GM12878 (cell line): ENCODE measurements around the gene CKS1B. TPM values are rescaled to one million over a fixed set of nuclear protein-coding genes. Genes with fewer than 3 reads are reported as not detected.

Experiments
- ATAC-seq: fragments of 200-7000 bp; cut with Tn5 transposase; 3 replicates; pipeline ENCODE4 v1.9.1; 2020; ENCODE audit warnings: mild to moderate bottlenecking, moderate library complexity
- BruUV-seq: library from RNA; stranded (reverse); fragments of 400-500 nt; replicated peaks from 2 replicates; lab custom pipeline; 2021; lab: Mats Ljungman, UMichigan
- CTCF ChIA-PET: fragments of 300-600 bp; sonication (Branson Sonifier 250); formaldehyde crosslinking; extraction: SDS; loops from one replicate; lab custom pipeline; 2021; ENCODE audit warnings: inconsistent platforms; lab: Yijun Ruan, JAX
- POLR2A ChIA-PET: fragments of 350-600 bp; formaldehyde crosslinking; extraction: SDS; loops from one replicate; lab custom pipeline; 2021; ENCODE audit warnings: inconsistent platforms; lab: Charles Lee
- RAD21 ChIA-PET: fragments of 300-600 bp; sonication (Branson Sonifier 250); formaldehyde crosslinking; loops from one replicate; lab custom pipeline; 2023; ENCODE audit warnings: antibody characterized with exemption; ENCODE audit not compliant: unreplicated experiment; lab: Charles Lee
- SMC1A ChIA-PET: fragments of 300-600 bp; sonication (Branson Sonifier 250); formaldehyde crosslinking; loops from one replicate; lab custom pipeline; 2023; ENCODE audit not compliant: unreplicated experiment, uncharacterized antibody; lab: Charles Lee
- DNase-seq: peaks from one replicate; pipeline ENCODE4 v3.0.0-alpha.2; 2011; ENCODE audit warnings: low read depth, low spot score
- FAIRE-seq: peaks from 3 replicates; lab custom pipeline; 2011; peaks lifted over from hg19 to GRCh38; lab: Jason Lieb, UNC
- H2AFZ ChIP-seq: 2 replicates; pipeline ENCODE4 v1.6.0; 2011; ENCODE audit warnings: low read depth, low read length, control low read depth; ENCODE audit not compliant: control insufficient read depth
- H3K27ac ChIP-seq: 2 replicates; pipeline ENCODE4 v1.5.1; 2011; ENCODE audit warnings: control low read depth; ENCODE audit not compliant: control insufficient read depth, insufficient read depth
- H3K27me3 ChIP-seq, 2 experiments: replicated peaks in 1 of 2; 2 replicates each; pipeline versions ENCODE4 v1.6.0 to v1.6.1; 2011; ENCODE audit warnings: low read length in 1 of 2; ENCODE audit not compliant: control insufficient read depth in 2 of 2, insufficient read depth in 2 of 2
- H3K36me3 ChIP-seq, 2 experiments: 2 replicates each; pipeline ENCODE4 v1.5.1; 2011; ENCODE audit warnings: low read length in 1 of 2; ENCODE audit not compliant: control insufficient read depth in 2 of 2, insufficient read depth in 2 of 2
- H3K4me1 ChIP-seq: 2 replicates; pipeline ENCODE4 v1.6.1; 2011; ENCODE audit warnings: mild to moderate bottlenecking, low read length, moderate library complexity, mixed read lengths; ENCODE audit not compliant: control insufficient read depth, insufficient read depth
- H3K4me2 ChIP-seq: 2 replicates; pipeline ENCODE4 v1.6.0; 2011; ENCODE audit warnings: control low read depth; ENCODE audit not compliant: control insufficient read depth, insufficient read depth
- H3K4me3 ChIP-seq: fragments of 200-600 bp; sonication (generic); 2 replicates; pipeline ENCODE4 v1.5.1; 2016
- H3K79me2 ChIP-seq: 2 replicates; pipeline ENCODE4 v1.6.0; 2011; ENCODE audit warnings: low read length; ENCODE audit not compliant: control insufficient read depth, insufficient read depth
- H3K9ac ChIP-seq: 2 replicates; pipeline ENCODE4 v1.8.0; 2011; ENCODE audit warnings: low read length, control low read depth, mixed read lengths; ENCODE audit not compliant: control insufficient read depth, insufficient read depth
- H3K9me3 ChIP-seq: replicated peaks from 3 replicates; pipeline ENCODE4 v1.5.1; 2011; ENCODE audit warnings: mild to moderate bottlenecking, low read length; ENCODE audit not compliant: control insufficient read depth, insufficient read depth
- H4K20me1 ChIP-seq: 2 replicates; pipeline ENCODE4 v1.6.0; 2011; ENCODE audit not compliant: control insufficient read depth, insufficient read depth
- CEBPZ ChIP-seq: fragments of 150-350 bp; IDR thresholded peaks from 2 replicates; pipeline ENCODE4 v1.6.1; 2016; ENCODE audit warnings: low read depth, low read length
- CHD2 ChIP-seq: IDR thresholded peaks from 2 replicates; pipeline ENCODE4 v1.6.1; 2011; ENCODE audit warnings: low read depth, low read length, improper control_type of control experiment, borderline replicate concordance
- JUND ChIP-seq: IDR thresholded peaks from 2 replicates; pipeline ENCODE4 v1.6.1; 2012; ENCODE audit warnings: low read depth, mild to moderate bottlenecking, low read length, improper control_type of control experiment, moderate library complexity
- LARP7 ChIP-seq: fragments of 450-650 bp; IDR thresholded peaks from 2 replicates; pipeline ENCODE4 v1.6.1; 2017; ENCODE audit warnings: mild to moderate bottlenecking
- NR2F1 ChIP-seq: fragments of 450-650 bp; conservative IDR thresholded peaks from 2 replicates; pipeline ENCODE4 v1.6.1; 2017; ENCODE audit warnings: mild to moderate bottlenecking
- POLR2AphosphoS2 ChIP-seq: IDR thresholded peaks from 2 replicates; pipeline ENCODE4 v1.6.1; 2011; ENCODE audit warnings: low read depth, mild to moderate bottlenecking, low read length, improper control_type of control experiment, moderate library complexity
- SMAD5 ChIP-seq: IDR thresholded peaks from 2 replicates; pipeline ENCODE4 v1.6.1; 2016; ENCODE audit warnings: antibody characterized with exemption, low read depth
- SMARCA5 ChIP-seq: fragments of 450-650 bp; IDR thresholded peaks from 2 replicates; pipeline ENCODE4 v1.6.1; 2017; ENCODE audit warnings: mild to moderate bottlenecking
- STAT1 ChIP-seq: fragments of 450-650 bp; conservative IDR thresholded peaks from 2 replicates; pipeline ENCODE4 v1.6.1; 2014; ENCODE audit warnings: antibody characterized with exemption, mild to moderate bottlenecking
- SUPT20H ChIP-seq: IDR thresholded peaks from 2 replicates; pipeline ENCODE4 v1.6.1; 2011; ENCODE audit warnings: low read depth, mild to moderate bottlenecking, low read length, moderate library complexity, borderline replicate concordance; ENCODE audit not compliant: control insufficient read depth
- TARDBP ChIP-seq: IDR thresholded peaks from 2 replicates; pipeline ENCODE4 v1.6.1; 2016; ENCODE audit warnings: borderline replicate concordance
- TCF12 ChIP-seq: IDR thresholded peaks from 2 replicates; pipeline ENCODE4 v1.6.1; 2011; ENCODE audit warnings: low read depth, mild to moderate bottlenecking, low read length
- WGBS: methylation state at CpG from one replicate; pipeline ENCODE4 v1.1.6; 2016; ENCODE audit warnings: low lambda C conversion rate; ENCODE audit not compliant: insufficient replicate concordance, insufficient coverage; ENCODE audit errors: missing lambda C conversion rate; 5-methylcytosine and 5-hydroxymethylcytosine counted together
- in situ Hi-C: fragments of 300-500 bp; cut with MboI; formaldehyde crosslinking; loops from 9 replicates; pipeline ENCODE4 v1.14.3; 2018; ENCODE audit warnings: mixed read lengths
- intact Hi-C: fragments of 100-400 bp; cut with micrococcal nuclease; formaldehyde crosslinking; loops from one replicate; pipeline ENCODE4 v1.14.2; 2022; ENCODE audit not compliant: unreplicated experiment
- polyA plus RNA-seq, 11 experiments: library from polyadenylated mRNA; depleted of rRNA in 4 of 11; unstranded in 6 of 11; stranded (reverse) in 5 of 11; fragments of >200 nt; fragmentation: Nextera tagmentation in 4 of 11; fragmentation: Illumina TruSeq in 1 of 11; extraction: Ambion mirVana in 4 of 11; extraction: Trizol in 1 of 11; gene quantifications; 1 replicate in 1 of 11; 2 replicates in 10 of 11; pipeline versions ENCODE4 v1.2.1 to v1.2.3, GENCODE V29; 2011 to 2016; ENCODE audit warnings: inconsistent platforms in 2 of 11, missing spikeins in 2 of 11, low read depth in 1 of 11
- total RNA-seq, 4 experiments: library from RNA; depleted of rRNA in 3 of 4; stranded (reverse); fragments of >200 nt in 3 of 4; fragmentation: Illumina TruSeq in 1 of 4; extraction: Trizol in 1 of 4; gene quantifications; 2 replicates each; pipeline versions ENCODE4 v1.2.1 to v1.2.3, GENCODE V29; 2013 to 2021
- TF ChIP-seq, protein P1 (sequence below): fragments of 450-650 bp; IDR thresholded peaks from 2 replicates; pipeline ENCODE4 v1.6.1; 2016; ENCODE audit warnings: mild to moderate bottlenecking

Gene CKS1B
- total and polyA plus RNA-seq, 10 of the 15 experiments (the other 5 are each of a cell fraction or from before 2014, with no cell fraction given): 125 to 608 (median 364) TPM

DNA sequence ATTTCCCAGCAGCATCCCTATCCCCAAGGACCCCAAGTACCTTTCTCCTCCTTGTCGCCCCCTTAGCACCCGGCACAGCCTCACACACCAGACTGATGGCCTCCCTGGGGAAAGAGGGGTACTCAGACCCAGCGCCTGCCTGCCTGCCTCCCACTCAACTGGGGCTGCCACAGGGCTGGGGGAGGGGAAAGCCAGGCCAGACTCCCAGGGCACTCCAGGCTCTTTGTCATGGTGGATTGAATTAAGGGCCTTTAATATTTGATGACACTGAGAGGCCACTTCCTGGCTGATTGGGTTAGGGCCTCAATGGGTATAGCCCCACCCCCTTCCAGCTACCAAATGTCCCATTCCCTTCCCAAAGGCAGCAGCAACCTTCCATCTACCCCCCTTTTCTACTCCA is 5.8 kb upstream of the CKS1B start (continued):
- TF ChIP-seq TARDBP: no peak
- no peak for TF ChIP-seq JUND

DNA sequence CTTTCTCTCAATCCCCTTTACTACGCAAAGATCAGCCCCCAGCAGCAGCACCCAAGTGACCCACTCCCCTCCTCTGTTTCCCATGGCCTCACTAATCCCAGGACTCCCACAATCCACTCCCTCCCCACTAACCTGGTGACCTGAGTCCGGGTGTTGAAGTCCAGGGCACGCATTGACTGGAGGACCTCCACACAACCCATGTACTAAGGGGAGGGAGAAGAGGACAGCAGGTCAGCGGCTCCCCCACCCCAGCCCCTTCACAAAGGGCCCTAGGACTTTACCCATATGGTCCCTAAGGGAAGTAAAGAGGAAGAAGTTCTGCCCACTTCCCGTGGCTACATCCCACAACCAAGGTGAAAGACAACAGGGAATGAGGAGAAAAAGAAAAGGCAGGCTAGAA is 5.2 kb upstream of the CKS1B start:
- peaks cover 22% of the 10 kb centered on the region for H3K4me1 ChIP-seq
- BruUV-seq: no TSS peak
- H4K20me1 ChIP-seq: no peaks in the 10 kb centered on the region
- H3K4me3 ChIP-seq: no peak overlapping the region
- no peak for DNase-seq
- no peak overlapping the region for H3K27ac ChIP-seq
- H3K4me2 ChIP-seq: no peak overlapping the region; the same call in 1 of the 2 replicates
- no peak overlapping the region for H2AFZ ChIP-seq
- POLR2A ChIA-PET: interaction anchor here (9.8 kb wide), 1 partner anchor 12 kb away, joined by 140 read pairs; the partner anchor contains the start of genes PBXIP1 and PYGO2
- no peak overlapping the region for H3K9ac ChIP-seq
- CTCF ChIA-PET: interaction anchor here (20.6 kb wide), 1 partner anchor 28 kb away, joined by 226 read pairs; the partner anchor contains the start of genes LENEP and ZBTB7B
- H3K9me3 ChIP-seq: no peaks in the 10 kb centered on the region
- TF ChIP-seq CEBPZ: no peak
- TF ChIP-seq CHD2: no peak
- TF ChIP-seq SUPT20H: no peak
- no peak for TF ChIP-seq LARP7
- TF ChIP-seq, protein P1, sequence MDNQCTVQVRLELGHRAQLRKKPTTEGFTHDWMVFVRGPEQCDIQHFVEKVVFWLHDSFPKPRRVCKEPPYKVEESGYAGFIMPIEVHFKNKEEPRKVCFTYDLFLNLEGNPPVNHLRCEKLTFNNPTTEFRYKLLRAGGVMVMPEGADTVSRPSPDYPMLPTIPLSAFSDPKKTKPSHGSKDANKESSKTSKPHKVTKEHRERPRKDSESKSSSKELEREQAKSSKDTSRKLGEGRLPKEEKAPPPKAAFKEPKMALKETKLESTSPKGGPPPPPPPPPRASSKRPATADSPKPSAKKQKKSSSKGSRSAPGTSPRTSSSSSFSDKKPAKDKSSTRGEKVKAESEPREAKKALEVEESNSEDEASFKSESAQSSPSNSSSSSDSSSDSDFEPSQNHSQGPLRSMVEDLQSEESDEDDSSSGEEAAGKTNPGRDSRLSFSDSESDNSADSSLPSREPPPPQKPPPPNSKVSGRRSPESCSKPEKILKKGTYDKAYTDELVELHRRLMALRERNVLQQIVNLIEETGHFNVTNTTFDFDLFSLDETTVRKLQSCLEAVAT: no peak
- no peak for TF ChIP-seq POLR2AphosphoS2
- no peak for TF ChIP-seq NR2F1
- TF ChIP-seq SMARCA5: no peak
- no peak for TF ChIP-seq TCF12
- TF ChIP-seq SMAD5: no peak
- no peak for TF ChIP-seq STAT1
- FAIRE-seq: no peak
- ATAC-seq: no peak
- SMC1A ChIA-PET: interaction anchor here (2.5 to 3.2 kb wide), 2 partner anchors 8 to 14 kb away, joined by 14 to 21 read pairs; partner anchors contain the start of genes PBXIP1 and PYGO2
- intact Hi-C loops: no loop called here
- H3K79me2 ChIP-seq: peaks cover 41% of the 10 kb centered on the region
- H3K36me3 ChIP-seq: peaks cover 10 to 12% of the 10 kb centered on the region in 2 experiments; a peak in 3 of 4 replicates
- RAD21 ChIA-PET: interaction anchor here (0.9 to 2.5 kb wide), 3 partner anchors 14 to 91 kb away, joined by 3 to 16 read pairs (median 5); partner anchors contain the start of gene PBXIP1
- WGBS: 70% methylated on average over 5 of the region's 5 CpGs
- H3K27me3 ChIP-seq: no peaks in the 10 kb centered on the region
- in situ Hi-C loops: no loop called here
